ENCODE data around the gene MAL. TPM values are rescaled to one million over a fixed set of nuclear protein-coding genes. Genes with fewer than 3 reads are reported as not detected.
A peak's percentile ranks its signal among the peaks of the same experiment; 100 is the strongest.

Gene MAL
- total and polyA plus RNA-seq, 11 donors = 0.97 to 12.7 (median 3.5) TPM

- peak in 1 of 4 donors; percentile 9 for ATAC-seq
- Histone ChIP-seq H3K27ac (no peak overlapping the region), H3K36me3 (no peaks in the 10 kb centered on the region), H3K27me3 (peaks cover 0 to 43% (median 21%) of the 10 kb centered on the region in 9 donors), H3K4me1 (peaks cover 0 to 11% (median 7%) of the 10 kb centered on the region in 12 donors), H3K9me3 (no peaks in the 10 kb centered on the region), H3K4me3 (no peak overlapping the region)
- TF ChIP-seq CTCF (IDR thresholded peaks at IDR 0.05) (no peak), POLR2A (IDR thresholded peaks at IDR 0.05) (no peak)
- DNase-seq = no peak
- WGBS, 4 donors = 39 to 48% (median 43%) methylated on average over 3 of the region's 3 CpGs
- intact Hi-C loops (cut with DNase I) = loop anchor here in 4 of 10 donors (2.0 to 10.0 kb wide), 4 partner anchors 37 to 130 kb away; partner anchors contain the start of genes ZNF892 (in 2 of the 4) and MAL (in 1 of the 4)
These were observed 52.0 kb downstream of the MAL start for GRCh38 chr2:95077530-95077825.

- 72 to 81% (median 74%) methylated on average over 10 of the region's 10 CpGs for WGBS, 4 donors
- peaks cover 0 to 11% (median 7%) of the 10 kb centered on the region in 12 donors for H3K4me1 ChIP-seq
- intact Hi-C loops (cut with DNase I) = loop anchor here in 4 of 10 donors (2.0 to 10.0 kb wide), 4 partner anchors 37 to 129 kb away; partner anchors contain the start of genes ZNF892 (in 2 of the 4) and MAL (in 1 of the 4)
- H3K27me3 ChIP-seq = peaks cover 0 to 42% (median 21%) of the 10 kb centered on the region in 9 donors
- no peak overlapping the region for H3K27ac ChIP-seq
- H3K9me3 ChIP-seq = no peaks in the 10 kb centered on the region
- DNase-seq = no peak
- TF ChIP-seq POLR2A (IDR thresholded peaks at IDR 0.05) (no peak), CTCF (IDR thresholded peaks at IDR 0.05) (no peak)
- H3K36me3 ChIP-seq = no peaks in the 10 kb centered on the region
- no peak for ATAC-seq
- no peak overlapping the region for H3K4me3 ChIP-seq
These were observed 52.5 kb downstream of the MAL start for GRCh38 chr2:95077861-95078603.

- DNase-seq (no peak), ATAC-seq (peak in 2 of 4 donors; percentile 33)
- 14 to 33% (median 28%) methylated on average over 7 of the region's 7 CpGs for WGBS, 4 donors
These were observed 53.7 kb downstream of the MAL start for GRCh38 chr2:95079199-95079683.

More at GRCh38 chr2:95079199-95079683, 53.7 kb downstream of the MAL start:
- peaks cover 0 to 11% (median 7%) of the 10 kb centered on the region in 12 donors for H3K4me1 ChIP-seq
- H3K36me3 ChIP-seq = no peaks in the 10 kb centered on the region
- intact Hi-C loops (cut with DNase I) = loop anchor here in 3 of 10 donors (5.0 to 10.0 kb wide), 3 partner anchors 38 to 128 kb away; partner anchors contain the start of genes ZNF892 (in 2 of the 3) and MAL (in 1 of the 3)
- H3K27me3 ChIP-seq = peaks cover 0 to 32% (median 16%) of the 10 kb centered on the region in 9 donors
- no peak overlapping the region for H3K27ac ChIP-seq
- H3K4me3 ChIP-seq = no peak overlapping the region
- TF ChIP-seq CTCF (IDR thresholded peaks at IDR 0.05) (no peak), POLR2A (IDR thresholded peaks at IDR 0.05) (no peak)
- no peaks in the 10 kb centered on the region for H3K9me3 ChIP-seq

Data from heart left ventricle (tissue), 16 donors.